ENCODE results near the gene FEZ2.

Gene FEZ2

DNA sequence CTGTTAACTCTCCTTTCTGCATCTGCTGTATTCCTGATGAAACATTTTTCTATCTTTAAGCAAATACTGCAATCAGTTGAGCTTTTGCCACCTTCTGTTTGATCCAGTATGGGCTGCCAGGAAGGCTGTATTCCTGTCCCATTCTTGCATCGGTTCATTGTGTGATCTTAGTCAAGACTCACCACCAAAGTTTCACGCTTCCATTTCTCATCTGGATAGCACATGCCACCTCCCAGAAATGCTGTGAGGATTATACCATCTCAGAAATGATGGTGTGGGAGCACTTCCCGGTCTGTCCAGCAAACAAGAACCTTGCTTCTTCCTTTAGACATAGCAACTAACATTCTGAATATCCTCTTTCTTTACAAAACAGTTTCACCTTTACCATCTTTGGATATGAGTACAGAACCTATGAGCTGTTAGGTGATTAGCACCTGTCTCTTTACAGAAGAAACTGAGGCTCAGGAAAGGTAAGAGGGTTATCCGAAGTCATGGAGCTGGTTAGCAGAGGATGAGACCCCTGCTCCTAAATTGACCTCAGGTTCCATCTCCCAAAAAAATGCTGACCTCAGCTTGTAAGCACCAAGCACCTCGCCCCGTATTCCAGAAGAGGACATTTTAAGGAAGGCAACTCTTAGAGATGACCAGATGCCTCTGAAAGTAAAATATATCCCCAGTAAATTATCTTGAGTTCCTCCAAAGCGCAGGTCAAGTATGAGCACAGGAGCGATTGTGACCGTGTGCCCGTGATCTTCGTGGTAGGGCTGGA lies 56.8 kb downstream of the FEZ2 start:
- TF ChIP-seq GLIS3 (CRISPR knock-in tag; IDR thresholded peaks at IDR 0.05) = no peak
- no peak for TF ChIP-seq OSR1 (CRISPR knock-in tag; IDR thresholded peaks at IDR 0.05)
- no peak for TF ChIP-seq SNAI2 (CRISPR knock-in tag; IDR thresholded peaks at IDR 0.05)
- no peak for TF ChIP-seq ZNF565 (CRISPR knock-in tag; conservative IDR thresholded peaks at IDR 0.05; ENCODE audit: low read depth)
- no peak for TF ChIP-seq ISL1 (CRISPR knock-in tag; IDR thresholded peaks at IDR 0.05)
- TF ChIP-seq, protein P1, sequence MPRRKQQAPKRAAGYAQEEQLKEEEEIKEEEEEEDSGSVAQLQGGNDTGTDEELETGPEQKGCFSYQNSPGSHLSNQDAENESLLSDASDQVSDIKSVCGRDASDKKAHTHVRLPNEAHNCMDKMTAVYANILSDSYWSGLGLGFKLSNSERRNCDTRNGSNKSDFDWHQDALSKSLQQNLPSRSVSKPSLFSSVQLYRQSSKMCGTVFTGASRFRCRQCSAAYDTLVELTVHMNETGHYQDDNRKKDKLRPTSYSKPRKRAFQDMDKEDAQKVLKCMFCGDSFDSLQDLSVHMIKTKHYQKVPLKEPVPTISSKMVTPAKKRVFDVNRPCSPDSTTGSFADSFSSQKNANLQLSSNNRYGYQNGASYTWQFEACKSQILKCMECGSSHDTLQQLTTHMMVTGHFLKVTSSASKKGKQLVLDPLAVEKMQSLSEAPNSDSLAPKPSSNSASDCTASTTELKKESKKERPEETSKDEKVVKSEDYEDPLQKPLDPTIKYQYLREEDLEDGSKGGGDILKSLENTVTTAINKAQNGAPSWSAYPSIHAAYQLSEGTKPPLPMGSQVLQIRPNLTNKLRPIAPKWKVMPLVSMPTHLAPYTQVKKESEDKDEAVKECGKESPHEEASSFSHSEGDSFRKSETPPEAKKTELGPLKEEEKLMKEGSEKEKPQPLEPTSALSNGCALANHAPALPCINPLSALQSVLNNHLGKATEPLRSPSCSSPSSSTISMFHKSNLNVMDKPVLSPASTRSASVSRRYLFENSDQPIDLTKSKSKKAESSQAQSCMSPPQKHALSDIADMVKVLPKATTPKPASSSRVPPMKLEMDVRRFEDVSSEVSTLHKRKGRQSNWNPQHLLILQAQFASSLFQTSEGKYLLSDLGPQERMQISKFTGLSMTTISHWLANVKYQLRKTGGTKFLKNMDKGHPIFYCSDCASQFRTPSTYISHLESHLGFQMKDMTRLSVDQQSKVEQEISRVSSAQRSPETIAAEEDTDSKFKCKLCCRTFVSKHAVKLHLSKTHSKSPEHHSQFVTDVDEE (CRISPR knock-in tag; IDR thresholded peaks at IDR 0.05) = no peak
- no peak for TF ChIP-seq ARNTL (CRISPR knock-in tag; IDR thresholded peaks at IDR 0.05; ENCODE audit: borderline replicate concordance, low read depth)
- no peak for TF ChIP-seq RARB (CRISPR knock-in tag; IDR thresholded peaks at IDR 0.05)
- TF ChIP-seq TCF4 (CRISPR knock-in tag; IDR thresholded peaks at IDR 0.05; ENCODE audit: borderline replicate concordance) = no peak
- TF ChIP-seq, protein P2, sequence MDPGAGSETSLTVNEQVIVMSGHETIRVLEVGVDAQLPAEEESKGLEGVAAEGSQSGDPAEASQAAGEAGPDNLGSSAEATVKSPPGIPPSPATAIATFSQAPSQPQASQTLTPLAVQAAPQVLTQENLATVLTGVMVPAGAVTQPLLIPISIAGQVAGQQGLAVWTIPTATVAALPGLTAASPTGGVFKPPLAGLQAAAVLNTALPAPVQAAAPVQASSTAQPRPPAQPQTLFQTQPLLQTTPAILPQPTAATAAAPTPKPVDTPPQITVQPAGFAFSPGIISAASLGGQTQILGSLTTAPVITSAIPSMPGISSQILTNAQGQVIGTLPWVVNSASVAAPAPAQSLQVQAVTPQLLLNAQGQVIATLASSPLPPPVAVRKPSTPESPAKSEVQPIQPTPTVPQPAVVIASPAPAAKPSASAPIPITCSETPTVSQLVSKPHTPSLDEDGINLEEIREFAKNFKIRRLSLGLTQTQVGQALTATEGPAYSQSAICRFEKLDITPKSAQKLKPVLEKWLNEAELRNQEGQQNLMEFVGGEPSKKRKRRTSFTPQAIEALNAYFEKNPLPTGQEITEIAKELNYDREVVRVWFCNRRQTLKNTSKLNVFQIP (CRISPR knock-in tag; IDR thresholded peaks at IDR 0.05; ENCODE audit: borderline replicate concordance, low read depth) = no peak
- TF ChIP-seq, protein P3, sequence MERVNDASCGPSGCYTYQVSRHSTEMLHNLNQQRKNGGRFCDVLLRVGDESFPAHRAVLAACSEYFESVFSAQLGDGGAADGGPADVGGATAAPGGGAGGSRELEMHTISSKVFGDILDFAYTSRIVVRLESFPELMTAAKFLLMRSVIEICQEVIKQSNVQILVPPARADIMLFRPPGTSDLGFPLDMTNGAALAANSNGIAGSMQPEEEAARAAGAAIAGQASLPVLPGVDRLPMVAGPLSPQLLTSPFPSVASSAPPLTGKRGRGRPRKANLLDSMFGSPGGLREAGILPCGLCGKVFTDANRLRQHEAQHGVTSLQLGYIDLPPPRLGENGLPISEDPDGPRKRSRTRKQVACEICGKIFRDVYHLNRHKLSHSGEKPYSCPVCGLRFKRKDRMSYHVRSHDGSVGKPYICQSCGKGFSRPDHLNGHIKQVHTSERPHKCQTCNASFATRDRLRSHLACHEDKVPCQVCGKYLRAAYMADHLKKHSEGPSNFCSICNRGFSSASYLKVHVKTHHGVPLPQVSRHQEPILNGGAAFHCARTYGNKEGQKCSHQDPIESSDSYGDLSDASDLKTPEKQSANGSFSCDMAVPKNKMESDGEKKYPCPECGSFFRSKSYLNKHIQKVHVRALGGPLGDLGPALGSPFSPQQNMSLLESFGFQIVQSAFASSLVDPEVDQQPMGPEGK (CRISPR knock-in tag; IDR thresholded peaks at IDR 0.05; ENCODE audit: borderline replicate concordance) = no peak
- TF ChIP-seq, protein P4, sequence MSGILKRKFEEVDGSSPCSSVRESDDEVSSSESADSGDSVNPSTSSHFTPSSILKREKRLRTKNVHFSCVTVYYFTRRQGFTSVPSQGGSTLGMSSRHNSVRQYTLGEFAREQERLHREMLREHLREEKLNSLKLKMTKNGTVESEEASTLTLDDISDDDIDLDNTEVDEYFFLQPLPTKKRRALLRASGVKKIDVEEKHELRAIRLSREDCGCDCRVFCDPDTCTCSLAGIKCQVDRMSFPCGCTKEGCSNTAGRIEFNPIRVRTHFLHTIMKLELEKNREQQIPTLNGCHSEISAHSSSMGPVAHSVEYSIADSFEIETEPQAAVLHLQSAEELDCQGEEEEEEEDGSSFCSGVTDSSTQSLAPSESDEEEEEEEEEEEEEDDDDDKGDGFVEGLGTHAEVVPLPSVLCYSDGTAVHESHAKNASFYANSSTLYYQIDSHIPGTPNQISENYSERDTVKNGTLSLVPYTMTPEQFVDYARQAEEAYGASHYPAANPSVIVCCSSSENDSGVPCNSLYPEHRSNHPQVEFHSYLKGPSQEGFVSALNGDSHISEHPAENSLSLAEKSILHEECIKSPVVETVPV (CRISPR knock-in tag; IDR thresholded peaks at IDR 0.05) = no peak
- no peak for TF ChIP-seq ZC3H10 (CRISPR knock-in tag; IDR thresholded peaks at IDR 0.05)
- TF ChIP-seq ZNF8 (CRISPR knock-in tag; IDR thresholded peaks at IDR 0.05) = no peak
- ATAC-seq = no peak

DNA sequence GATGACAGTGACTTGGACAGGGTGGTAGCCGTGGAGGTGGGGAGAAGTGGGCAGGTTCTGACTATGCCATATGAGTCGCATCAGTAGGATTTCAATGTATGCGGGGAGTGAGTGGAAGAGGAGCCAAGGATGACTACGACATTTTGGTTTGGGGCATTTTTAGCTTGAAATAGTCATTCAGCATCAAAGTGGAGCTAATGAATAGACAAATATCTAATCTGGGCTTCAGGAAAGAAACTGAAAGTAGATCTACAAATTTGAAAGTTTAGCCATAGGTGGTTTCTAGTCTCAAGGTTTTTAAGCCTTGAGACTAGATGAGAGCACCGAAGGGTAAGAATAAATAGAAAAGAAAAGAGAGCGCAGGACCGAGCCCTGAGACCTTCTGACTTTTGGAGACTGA lies 58.3 kb downstream of the FEZ2 start:
- peak; percentile 7; the same call in 2 of the 3 replicates for ATAC-seq
- TF ChIP-seq, protein P5, sequence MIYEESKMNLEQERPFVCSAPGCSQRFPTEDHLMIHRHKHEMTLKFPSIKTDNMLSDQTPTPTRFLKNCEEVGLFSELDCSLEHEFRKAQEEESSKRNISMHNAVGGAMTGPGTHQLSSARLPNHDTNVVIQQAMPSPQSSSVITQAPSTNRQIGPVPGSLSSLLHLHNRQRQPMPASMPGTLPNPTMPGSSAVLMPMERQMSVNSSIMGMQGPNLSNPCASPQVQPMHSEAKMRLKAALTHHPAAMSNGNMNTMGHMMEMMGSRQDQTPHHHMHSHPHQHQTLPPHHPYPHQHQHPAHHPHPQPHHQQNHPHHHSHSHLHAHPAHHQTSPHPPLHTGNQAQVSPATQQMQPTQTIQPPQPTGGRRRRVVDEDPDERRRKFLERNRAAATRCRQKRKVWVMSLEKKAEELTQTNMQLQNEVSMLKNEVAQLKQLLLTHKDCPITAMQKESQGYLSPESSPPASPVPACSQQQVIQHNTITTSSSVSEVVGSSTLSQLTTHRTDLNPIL (CRISPR knock-in tag; IDR thresholded peaks at IDR 0.05; ENCODE audit: low read depth) = no peak
- no peak for TF ChIP-seq ZFP30 (CRISPR knock-in tag; IDR thresholded peaks at IDR 0.05)
- no peak for TF ChIP-seq TCF4 (CRISPR knock-in tag; IDR thresholded peaks at IDR 0.05; ENCODE audit: borderline replicate concordance)
- TF ChIP-seq ZNF565 (CRISPR knock-in tag; conservative IDR thresholded peaks at IDR 0.05; ENCODE audit: low read depth) = no peak
- TF ChIP-seq, protein P1 (CRISPR knock-in tag; IDR thresholded peaks at IDR 0.05) = no peak
- TF ChIP-seq, protein P4 (CRISPR knock-in tag; IDR thresholded peaks at IDR 0.05) = no peak
- no peak for TF ChIP-seq CSDC2 (CRISPR knock-in tag; IDR thresholded peaks at IDR 0.05)
- no peak for TF ChIP-seq ZC3H10 (CRISPR knock-in tag; IDR thresholded peaks at IDR 0.05)
- no peak for TF ChIP-seq ARNTL (CRISPR knock-in tag; IDR thresholded peaks at IDR 0.05; ENCODE audit: borderline replicate concordance, low read depth)
- TF ChIP-seq, protein P2 (CRISPR knock-in tag; IDR thresholded peaks at IDR 0.05; ENCODE audit: borderline replicate concordance, low read depth) = no peak
- no peak for TF ChIP-seq ZFP3 (CRISPR knock-in tag; IDR thresholded peaks at IDR 0.05)
- no peak for TF ChIP-seq ESRRG (CRISPR knock-in tag; IDR thresholded peaks at IDR 0.05)
- no peak for TF ChIP-seq TOX (CRISPR knock-in tag; IDR thresholded peaks at IDR 0.05; ENCODE audit: borderline replicate concordance)
- TF ChIP-seq OSR1 (CRISPR knock-in tag; IDR thresholded peaks at IDR 0.05) = no peak
- TF ChIP-seq GLIS3 (CRISPR knock-in tag; IDR thresholded peaks at IDR 0.05) = no peak
- TF ChIP-seq PPARA (CRISPR knock-in tag; IDR thresholded peaks at IDR 0.05; ENCODE audit: borderline replicate concordance) = no peak
- no peak for TF ChIP-seq ZNF8 (CRISPR knock-in tag; IDR thresholded peaks at IDR 0.05)
